Stimulated activated CD4-positive, alpha-beta T cell treated with anti-CD3 and anti-CD28 coated beads, Interleukin-1b, Interleukin-23, amount 100 ng/mL, for 1 hour (primary cell): ENCODE results near the gene OR8K5.
"Not testable (repeated sequence)": the region's sequence is repeated elsewhere in the genome, so short reads cannot be mapped to it uniquely, and the experiment has no call there.

Experiments
- DNase-seq, 2 donors: peaks; one replicate each; pipeline ENCODE4 v3.0.0-alpha.2; 2020; ENCODE audit warnings: low read depth in 2 of 2

The OR8K5 gene, protein sequence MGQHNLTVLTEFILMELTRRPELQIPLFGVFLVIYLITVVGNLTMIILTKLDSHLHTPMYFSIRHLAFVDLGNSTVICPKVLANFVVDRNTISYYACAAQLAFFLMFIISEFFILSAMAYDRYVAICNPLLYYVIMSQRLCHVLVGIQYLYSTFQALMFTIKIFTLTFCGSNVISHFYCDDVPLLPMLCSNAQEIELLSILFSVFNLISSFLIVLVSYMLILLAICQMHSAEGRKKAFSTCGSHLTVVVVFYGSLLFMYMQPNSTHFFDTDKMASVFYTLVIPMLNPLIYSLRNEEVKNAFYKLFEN

DNA sequence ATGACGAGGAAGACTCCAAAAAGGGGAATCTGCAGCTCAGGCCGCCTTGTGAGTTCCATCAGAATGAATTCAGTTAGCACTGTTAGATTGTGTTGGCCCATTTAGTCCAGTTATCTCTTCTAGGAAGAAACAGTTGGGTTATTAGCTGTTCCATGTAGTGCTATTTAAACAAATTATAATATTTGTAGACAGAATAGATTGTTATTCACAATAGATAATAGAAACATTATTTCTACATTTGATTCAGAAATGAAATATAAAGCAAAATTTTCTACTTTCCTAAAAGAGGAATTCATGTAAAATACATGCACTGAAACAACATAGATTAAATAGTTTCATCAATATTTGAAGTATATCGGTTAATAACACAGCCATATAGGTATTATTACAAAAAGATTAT lies at the start of gene OR8K5:
OR8K5 (minus strand) TSS at position 101 of the 400 bp plus-strand sequence; CDS start at position 101, 0 bp downstream.
- no peak for DNase-seq

DNA sequence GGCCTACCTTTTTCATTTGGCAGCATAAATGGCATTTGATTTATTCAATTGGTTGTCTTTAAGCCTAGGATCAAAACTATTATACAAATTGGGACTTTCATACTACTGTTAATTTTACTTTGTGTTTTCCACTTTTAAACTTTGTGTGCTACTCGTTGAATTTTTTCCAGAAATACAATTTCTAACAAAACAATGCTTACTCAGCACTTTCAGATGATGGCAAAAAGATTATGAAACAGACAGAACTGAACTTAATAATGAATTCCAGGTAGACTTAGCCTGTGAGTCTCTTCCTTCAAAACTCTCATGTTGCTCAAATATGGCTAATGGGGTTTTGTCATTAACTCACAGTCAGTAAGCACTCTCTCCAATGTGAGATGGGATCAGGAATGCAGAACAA lies 47.7 kb upstream of the OR8K5 start:
- no peak for DNase-seq

DNA sequence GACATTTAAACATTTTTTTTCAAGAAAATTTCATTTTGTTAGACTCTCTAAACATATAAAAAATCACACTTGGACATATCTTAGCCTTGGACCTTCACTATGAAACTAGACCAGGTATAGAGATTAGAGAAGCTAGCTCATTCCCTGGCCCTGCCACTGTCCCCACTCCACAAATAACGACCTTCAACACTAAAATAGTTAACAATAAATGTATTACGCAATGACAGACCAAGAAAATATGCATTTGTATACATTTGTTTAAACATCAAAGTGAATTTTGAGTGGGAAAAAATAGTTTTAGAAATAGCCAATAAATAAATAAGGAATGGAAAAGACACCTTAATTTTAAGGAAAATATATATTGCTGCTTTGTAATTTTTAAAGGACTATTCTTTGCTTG lies 37.2 kb upstream of the OR8K5 start:
- no peak for DNase-seq

GRCh38 chr11:56196705-56197104 lies 36.6 kb upstream of the OR8K5 start:
- DNase-seq, result no peak

GRCh38 chr11:56188602-56189001 lies 28.5 kb upstream of the OR8K5 start:
- no peak for DNase-seq

DNA sequence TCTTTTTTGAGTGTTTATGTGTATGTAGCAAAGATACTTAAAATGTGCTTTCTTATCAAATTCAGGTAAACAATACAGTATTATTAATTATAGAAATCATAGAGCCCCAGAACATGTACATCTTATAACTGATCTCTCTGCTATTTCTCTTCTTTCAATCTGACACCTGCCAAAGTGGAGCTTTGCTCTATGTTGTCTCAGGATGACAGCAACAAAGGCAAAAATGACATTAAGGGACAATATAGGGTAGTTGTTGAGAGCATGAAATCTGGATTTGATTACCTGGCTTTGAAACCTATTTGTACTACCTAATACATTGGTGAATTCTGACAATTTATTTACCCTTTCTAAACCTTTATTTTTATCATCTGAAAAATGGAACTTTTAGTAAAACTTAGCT lies 23.3 kb upstream of the OR8K5 start:
- no peak for DNase-seq

DNA sequence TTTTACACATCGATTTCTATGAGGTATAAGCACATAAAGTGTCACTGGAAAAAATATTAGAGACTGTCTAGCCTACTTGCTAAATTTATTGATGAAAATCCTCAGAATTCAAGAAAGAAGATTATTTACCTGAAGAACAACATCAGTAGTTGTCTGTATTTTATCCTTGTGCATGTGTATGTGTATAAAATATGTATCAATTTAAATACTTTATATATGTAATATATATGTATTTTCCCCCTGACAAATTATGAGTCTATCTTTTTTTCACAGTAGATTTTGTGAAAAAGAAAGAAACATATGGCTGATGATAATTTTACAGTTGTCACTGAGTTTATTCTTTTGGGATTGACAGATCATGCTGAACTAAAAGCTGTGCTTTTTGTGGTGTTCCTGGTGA lies 16.2 kb upstream of the OR8K5 start, which contains the start of gene OR5J2:
OR5J2 (plus strand) TSS at position 301 of the 400 bp plus-strand sequence; CDS start at position 301, 0 bp downstream.
- no peak for DNase-seq

DNA sequence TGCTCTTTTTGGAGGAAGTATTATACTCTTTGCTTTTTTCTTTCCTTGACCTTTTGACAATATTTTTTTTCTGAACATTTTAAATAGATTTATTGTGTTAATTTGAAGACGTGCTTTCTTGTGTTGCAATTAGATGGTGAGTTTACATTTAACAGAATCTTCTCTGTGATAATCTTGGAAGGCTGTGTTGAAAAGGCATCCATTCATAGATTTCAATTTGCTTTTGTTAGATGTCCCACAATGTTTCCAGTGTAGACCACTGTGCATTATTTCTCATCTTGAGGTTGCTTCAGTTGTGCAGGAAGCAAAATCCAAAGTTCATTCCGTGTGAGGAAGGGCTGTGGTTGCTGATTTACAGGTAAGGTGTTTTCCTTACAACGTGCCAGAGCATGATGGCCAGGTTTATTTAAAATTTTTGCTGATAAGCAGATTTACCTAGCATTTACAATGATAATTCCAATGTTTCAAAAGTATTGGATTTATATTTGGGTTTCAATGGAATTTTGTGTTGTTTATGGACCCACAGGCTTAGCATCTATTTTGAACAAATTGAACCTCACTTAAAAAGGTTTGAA lies 12.2 kb upstream of the OR8K5 start:
- DNase-seq, result no peak

DNA sequence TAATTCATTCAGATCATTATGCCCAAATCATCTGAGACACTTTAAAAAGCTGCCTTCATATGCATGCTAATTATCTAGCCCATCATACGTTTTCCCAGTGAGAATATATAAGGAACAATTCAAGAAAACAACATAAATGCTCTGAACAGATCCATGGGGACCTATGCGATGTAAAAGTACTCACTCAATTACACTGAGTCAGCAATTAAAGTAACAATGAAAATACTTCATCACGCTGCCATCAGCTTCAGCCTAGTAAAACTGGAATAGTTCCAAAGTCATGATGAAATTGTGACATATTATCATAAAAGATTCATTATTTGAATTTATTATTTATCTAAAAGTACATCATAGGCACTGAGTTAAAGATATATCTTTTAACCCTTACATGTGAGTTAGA lies 3.7 kb upstream of the OR8K5 start:
- no peak for DNase-seq

GRCh38 chr11:56152333-56152732 lies 7.8 kb downstream of the OR8K5 start:
- DNase-seq, result no peak

- DNase-seq, result no peak
Observed at GRCh38 chr11:56151376-56151775, 8.7 kb downstream of the OR8K5 start.

GRCh38 chr11:56143681-56144080 lies 16.4 kb downstream of the OR8K5 start:
- not testable (repeated sequence) for DNase-seq

DNA sequence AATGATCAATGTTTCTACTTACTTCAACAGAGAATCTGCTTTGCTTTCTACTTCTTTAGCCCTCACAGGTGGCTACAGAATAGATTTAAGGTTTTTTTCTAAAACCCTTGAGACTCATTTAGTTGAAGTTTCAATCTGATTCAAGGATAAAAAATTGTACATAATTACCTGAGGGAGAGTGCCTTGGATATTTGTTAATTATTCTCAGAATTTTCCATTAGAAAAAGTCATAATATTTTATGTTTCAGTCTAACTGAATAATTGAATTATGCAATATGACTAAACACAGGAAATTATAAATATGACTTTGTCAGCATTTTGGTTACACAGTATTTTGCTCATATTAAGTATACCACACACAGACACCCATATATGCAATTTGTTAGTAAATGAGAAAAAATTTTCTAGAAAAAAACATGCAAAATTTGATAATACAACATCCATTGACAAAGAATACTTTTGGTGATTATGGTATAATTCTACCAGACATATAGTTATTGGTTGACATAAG lies 19.9 kb downstream of the OR8K5 start, which contains the start of gene OR8J3:
OR8J3 (minus strand) TSS at position 51 of the 511 bp plus-strand sequence. CDS start 2,483 bp downstream, outside the sequence.
- no peak for DNase-seq

DNA sequence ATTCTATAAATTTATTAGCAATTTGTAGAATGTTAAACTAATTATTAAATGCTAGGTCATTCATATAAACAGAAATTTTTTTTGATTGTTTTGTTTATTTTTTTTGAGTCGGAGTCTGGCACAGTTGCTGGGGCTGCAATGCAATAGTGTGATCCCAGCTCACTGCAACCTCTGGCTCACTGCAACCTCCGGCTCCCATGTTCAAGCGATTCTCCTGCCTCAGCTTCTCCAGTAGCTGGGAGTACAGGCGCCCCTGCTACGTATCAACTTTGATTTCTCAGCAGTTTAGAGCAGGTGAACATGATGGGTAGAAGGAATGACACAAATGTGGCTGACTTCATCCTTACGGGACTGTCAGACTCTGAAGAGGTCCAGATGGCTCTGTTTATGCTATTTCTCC lies 38.0 kb downstream of the OR8K5 start, which contains the start of gene OR8H3:
OR8H3 (plus strand) TSS at position 301 of the 400 bp plus-strand sequence; CDS start at position 301, 0 bp downstream.
- no peak for DNase-seq
